ENCODE measurements around the gene TUBB2A.

Gene TUBB2A

GRCh38 chr6:3124667-3125066 is 32.7 kb downstream of the TUBB2A start:
- no peak for DNase-seq (ENCODE audit: low read depth, low spot score)

- DNase-seq (ENCODE audit: low read depth, low spot score), result no peak
Measured at GRCh38 chr6:3122823-3123182, 34.5 kb downstream of the TUBB2A start.

GRCh38 chr6:3120765-3121089 is 36.6 kb downstream of the TUBB2A start:
- DNase-seq (ENCODE audit: low read depth, low spot score), result no peak

- no peak for DNase-seq (ENCODE audit: low read depth, low spot score)
Measured at GRCh38 chr6:3119040-3119723, 38.2 kb downstream of the TUBB2A start.

GRCh38 chr6:3118353-3119039 is 38.8 kb downstream of the TUBB2A start, which contains the start of gene BPHL:
BPHL (plus strand) TSS chr6:3118711; CDS start chr6:3118741, 30 bp downstream.
- peak; percentile 23 for DNase-seq (ENCODE audit: low read depth, low spot score)

GRCh38 chr6:3117912-3118352 is 39.4 kb downstream of the TUBB2A start:
- DNase-seq (ENCODE audit: low read depth, low spot score), result no peak

- DNase-seq (ENCODE audit: low read depth, low spot score), result no peak
Measured at GRCh38 chr6:3114377-3114776, 43.0 kb downstream of the TUBB2A start.

- DNase-seq (ENCODE audit: low read depth, low spot score), result no peak
Measured at GRCh38 chr6:3109761-3110160, 47.6 kb downstream of the TUBB2A start.

GRCh38 chr6:3108746-3109414 is 48.5 kb downstream of the TUBB2A start:
- no peak for DNase-seq (ENCODE audit: low read depth, low spot score)
